Right renal pelvis (tissue), 4 donors: ENCODE data around the gene NEMF. TPM values are rescaled to one million over a fixed set of nuclear protein-coding genes. Genes with fewer than 3 reads are reported as not detected.
A peak's percentile ranks its signal among the peaks of the same experiment; 100 is the strongest.
"Not testable (repeated sequence)": the region's sequence is repeated elsewhere in the genome, so short reads cannot be mapped to it uniquely, and the experiment has no call there.

Source experiments
- DNase-seq, 4 donors: peaks; one replicate each; pipeline ENCODE4 v3.0.0-alpha.2; 2013; ENCODE audit warnings: low read depth in 4 of 4, low spot score in 3 of 4, missing footprints in 1 of 4
- polyA plus RNA-seq, 4 donors: library from polyadenylated mRNA; unstranded; fragments of 120-200 nt; gene quantifications; one replicate each; pipeline ENCODE4 v1.2.1, GENCODE V29; 2013; ENCODE audit not compliant: insufficient read length in 4 of 4

The NEMF gene, protein sequence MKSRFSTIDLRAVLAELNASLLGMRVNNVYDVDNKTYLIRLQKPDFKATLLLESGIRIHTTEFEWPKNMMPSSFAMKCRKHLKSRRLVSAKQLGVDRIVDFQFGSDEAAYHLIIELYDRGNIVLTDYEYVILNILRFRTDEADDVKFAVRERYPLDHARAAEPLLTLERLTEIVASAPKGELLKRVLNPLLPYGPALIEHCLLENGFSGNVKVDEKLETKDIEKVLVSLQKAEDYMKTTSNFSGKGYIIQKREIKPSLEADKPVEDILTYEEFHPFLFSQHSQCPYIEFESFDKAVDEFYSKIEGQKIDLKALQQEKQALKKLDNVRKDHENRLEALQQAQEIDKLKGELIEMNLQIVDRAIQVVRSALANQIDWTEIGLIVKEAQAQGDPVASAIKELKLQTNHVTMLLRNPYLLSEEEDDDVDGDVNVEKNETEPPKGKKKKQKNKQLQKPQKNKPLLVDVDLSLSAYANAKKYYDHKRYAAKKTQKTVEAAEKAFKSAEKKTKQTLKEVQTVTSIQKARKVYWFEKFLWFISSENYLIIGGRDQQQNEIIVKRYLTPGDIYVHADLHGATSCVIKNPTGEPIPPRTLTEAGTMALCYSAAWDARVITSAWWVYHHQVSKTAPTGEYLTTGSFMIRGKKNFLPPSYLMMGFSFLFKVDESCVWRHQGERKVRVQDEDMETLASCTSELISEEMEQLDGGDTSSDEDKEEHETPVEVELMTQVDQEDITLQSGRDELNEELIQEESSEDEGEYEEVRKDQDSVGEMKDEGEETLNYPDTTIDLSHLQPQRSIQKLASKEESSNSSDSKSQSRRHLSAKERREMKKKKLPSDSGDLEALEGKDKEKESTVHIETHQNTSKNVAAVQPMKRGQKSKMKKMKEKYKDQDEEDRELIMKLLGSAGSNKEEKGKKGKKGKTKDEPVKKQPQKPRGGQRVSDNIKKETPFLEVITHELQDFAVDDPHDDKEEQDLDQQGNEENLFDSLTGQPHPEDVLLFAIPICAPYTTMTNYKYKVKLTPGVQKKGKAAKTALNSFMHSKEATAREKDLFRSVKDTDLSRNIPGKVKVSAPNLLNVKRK
- polyA plus RNA-seq, result 10 to 100 TPM; 75.0 to 92.2 (median 84.3) TPM

DNA sequence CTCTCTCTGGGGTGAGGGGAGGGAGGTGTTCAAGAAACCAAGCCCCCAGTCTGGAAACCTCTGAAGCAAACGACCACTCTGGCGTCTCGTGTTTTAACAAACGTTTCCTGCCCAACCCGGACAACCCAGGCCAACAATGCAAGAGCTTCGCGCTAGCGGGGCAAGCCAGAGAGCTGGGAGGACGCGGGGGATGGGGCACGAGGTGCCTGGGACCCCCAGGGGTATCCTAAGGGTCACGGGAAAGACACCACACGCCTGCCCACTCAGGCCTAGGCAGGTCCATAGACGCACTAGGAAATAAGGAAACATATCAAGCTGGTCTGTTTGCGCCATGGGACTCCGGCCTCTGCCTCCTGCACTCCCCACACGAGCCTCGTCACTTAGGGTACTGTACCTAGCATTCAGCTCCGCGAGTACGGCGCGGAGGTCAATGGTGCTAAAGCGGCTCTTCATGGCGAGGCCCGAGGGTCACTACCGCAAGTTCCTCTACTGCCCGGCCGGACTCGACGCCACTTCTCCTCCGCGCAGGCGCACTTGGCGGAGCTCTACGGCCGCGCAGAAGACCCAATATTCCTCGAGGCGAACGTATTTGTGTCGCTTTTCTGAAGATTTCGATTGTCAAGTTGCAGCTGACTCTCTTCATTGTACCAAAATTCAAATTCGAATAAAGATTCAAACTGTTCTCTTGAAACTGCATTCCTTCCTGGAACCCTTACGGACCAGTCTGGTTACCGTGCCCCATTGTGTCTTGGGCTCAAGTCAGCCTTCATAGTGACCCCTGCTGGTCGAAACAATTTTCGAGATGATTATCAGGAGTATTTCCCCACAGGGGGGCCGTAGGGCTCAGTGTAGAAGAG lies at the start of gene NEMF:
NEMF (minus strand) TSS at position 488 of the 857 bp plus-strand sequence; CDS start at position 453, 35 bp downstream.
- DNase-seq, result peak; percentile 93 to 98 (median 94)

DNA sequence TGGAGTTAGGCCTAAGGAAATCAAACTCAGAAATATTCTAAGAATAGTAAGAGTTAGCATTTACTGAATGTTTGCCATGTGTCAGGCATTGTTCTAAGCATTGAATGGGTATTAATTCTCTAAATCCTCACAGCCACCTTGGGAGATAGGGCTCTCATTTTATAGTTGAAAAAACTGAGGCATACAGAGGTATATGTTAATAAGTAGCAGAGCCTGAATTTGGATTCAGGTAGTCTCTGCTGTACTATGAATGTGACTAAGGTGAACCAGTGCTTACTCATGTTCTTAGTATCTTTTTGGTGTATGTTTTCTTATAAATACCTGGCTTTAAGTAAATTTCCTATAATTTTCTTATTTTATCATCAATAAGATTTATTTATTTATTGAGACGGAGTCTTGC lies 48.4 kb upstream of the NEMF start:
- no peak for DNase-seq

DNA sequence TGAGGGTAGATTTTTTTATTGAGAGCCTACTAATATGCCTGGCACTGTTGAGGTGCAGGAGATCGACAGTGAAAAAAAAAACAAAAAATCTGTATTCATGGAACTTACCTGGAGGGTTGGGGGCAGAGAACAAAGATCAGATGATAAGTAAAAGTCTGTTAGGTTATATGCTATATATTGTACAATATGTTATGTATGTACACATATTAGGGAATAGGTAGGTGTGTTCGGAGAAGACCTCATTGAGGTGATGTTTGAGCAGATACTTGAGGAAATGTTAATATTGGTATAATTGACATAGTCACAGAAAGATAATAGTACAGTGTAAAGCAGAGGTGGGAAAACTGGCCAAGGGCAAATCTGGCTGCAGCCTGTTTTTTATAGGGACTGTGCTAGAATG lies 45.9 kb upstream of the NEMF start:
- DNase-seq, result no peak

DNA sequence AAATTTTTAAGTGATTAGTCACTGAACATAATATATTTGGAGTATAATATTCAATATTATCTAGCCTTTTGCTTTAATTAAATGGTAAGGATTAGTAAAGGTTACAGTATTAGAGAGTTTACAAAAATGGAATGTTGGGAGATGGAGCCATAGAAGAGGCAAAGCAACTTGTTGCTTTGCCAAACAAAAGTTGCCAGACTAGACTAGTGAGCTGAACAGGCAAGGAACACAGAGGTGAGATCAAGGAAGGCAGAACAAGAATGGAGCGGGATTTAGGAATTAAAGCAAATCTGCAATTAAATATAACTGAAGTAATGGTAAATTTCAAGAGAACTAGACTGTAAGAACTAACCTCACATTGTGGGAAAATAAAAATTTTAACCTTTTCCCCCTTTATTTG lies 45.4 kb upstream of the NEMF start:
- no peak for DNase-seq

GRCh38 chr14:49897414-49897813 lies 44.8 kb upstream of the NEMF start:
- DNase-seq, result no peak

DNA sequence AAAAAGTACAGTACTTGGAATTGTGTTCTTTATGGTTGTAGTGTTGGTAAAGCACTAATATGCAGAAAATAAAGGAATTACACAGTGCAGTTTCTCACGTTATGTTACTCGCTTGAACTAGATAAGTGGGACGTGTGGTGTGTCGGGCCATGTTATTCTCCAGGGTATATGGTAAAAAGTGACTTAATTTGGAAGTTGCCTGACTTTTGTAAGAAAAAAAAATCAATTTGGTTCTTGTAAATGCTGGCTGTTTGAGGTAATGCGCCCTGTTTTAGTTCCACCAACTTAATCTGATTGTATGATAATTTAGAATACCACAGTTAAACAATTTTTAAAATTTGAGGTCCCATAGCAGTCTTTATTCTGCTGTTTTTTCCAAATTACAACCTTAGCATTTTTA lies 44.4 kb upstream of the NEMF start:
- no peak for DNase-seq

- DNase-seq, result not testable (repeated sequence)
These were observed 43.7 kb upstream of the NEMF start for GRCh38 chr14:49896272-49896671.

DNA sequence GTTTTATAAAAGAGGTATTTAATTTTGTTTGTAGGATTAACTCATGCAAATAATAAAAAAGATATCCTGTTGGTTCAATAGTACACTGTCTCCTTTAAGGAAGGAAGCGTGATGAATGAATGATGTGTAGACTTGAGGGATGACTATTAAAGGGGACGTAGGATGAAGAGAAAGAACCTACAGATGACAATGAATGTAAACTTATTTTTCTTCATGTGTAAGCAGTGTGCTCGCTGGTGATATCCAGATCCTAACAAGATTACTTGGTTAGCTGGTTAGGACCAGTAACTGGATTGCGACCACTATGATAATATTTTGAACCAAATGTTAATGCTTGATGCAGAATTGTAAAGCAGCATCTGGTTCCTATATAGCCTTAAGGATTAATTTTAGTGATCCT lies 42.9 kb upstream of the NEMF start:
- DNase-seq, result no peak

DNA sequence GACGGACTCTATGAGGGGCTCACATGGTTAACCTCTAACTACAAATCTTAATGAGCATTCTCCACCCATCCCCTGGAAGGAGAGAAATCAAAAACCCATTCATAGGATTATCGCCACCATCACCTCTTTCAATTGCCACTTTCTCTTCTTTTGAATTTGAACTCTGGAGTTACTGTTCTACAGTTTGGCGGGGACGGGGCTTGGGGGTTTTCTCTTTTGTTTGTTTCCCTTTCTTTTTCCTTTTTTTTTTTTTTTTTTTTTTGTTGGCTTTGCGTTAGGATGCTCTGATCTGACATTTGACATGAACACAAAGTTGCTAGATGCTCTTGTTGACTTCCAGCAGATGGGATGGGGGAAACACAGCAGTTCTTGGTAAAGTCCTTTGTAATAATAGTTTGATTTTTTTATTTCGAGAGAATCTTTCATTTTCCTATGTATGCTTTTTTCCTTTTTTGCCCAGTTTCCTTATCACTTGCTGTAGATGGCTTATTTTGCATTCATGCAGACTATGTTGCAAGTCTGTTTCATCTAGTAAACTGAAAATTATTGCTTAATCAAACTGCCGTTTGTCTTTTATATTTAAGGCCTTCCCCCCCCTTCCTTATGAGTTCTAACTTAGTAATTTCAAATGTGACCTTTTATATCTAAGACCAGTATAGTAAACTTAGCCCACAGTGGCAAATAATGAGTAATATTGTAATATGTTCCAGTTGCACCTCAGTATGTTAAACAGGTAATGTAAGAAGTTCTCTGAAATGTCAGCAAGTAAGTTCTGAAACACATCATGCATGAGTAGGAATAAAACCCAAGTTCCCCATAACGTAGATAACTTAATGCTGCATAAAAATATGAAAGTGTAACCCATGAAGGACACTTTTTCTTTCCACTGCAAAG lies 41.9 kb upstream of the NEMF start:
- not testable (repeated sequence) for DNase-seq

DNA sequence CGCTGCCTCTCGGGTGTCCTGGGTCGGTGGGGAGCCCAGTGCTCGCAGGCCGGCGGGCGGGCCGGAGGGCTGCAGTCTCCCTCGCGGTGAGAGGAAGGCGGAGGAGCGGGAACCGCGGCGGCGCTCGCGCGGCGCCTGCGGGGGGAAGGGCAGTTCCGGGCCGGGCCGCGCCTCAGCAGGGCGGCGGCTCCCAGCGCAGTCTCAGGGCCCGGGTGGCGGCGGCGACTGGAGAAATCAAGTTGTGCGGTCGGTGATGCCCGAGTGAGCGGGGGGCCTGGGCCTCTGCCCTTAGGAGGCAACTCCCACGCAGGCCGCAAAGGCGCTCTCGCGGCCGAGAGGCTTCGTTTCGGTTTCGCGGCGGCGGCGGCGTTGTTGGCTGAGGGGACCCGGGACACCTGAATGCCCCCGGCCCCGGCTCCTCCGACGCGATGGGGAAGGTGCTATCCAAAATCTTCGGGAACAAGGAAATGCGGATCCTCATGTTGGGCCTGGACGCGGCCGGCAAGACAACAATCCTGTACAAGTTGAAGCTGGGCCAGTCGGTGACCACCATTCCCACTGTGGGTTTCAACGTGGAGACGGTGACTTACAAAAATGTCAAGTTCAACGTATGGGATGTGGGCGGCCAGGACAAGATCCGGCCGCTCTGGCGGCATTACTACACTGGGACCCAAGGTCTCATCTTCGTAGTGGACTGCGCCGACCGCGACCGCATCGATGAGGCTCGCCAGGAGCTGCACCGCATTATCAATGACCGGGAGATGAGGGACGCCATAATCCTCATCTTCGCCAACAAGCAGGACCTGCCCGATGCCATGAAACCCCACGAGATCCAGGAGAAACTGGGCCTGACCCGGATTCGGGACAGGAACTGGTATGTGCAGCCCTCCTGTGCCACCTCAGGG lies 41.0 kb upstream of the NEMF start:
- no peak for DNase-seq

GRCh38 chr14:49892636-49893308 lies 40.2 kb upstream of the NEMF start, which contains the start of gene ARF6:
Gene ARF6, plus strand, starts transcription at chr14:49893082. Its CDS starts 655 bp downstream, at chr14:49893737.
- DNase-seq, result peak; percentile 91 to 96 (median 94)

DNA sequence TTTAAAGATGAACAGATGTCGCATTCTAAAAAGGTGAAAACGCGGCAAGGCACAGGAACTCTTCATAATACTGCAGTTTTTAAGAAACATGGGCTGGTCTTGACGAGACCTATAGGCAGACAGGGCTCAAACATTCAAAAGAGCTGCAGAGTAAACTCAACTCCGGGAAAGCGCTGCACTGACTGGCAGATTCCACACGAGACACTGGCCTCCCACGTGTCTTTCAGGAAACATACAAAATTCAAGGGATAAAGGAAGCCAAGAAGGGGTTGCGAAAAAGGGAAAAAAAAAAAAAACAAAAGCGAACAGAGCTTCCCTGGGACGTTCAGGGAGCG lies 39.7 kb upstream of the NEMF start:
- DNase-seq, result peak in 2 of 4 donors; percentile 67 to 83

DNA sequence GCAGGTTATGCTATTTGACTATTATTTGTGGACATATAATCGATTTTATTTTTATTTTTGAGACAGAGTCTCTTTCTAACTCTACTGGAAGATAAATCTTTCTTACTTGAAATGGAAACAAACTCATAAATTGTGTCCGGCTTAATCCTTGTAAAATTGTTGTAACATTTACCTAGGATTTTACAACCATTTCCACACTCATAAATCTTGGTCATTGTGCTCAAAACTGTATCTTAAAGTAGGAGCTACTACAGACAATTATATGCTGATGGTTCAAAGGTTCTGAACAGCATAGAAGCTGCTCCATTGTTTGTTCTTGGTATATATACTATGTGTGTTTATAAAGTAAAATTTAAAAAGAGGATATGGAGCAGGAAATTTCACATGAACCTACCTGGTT lies 35.7 kb upstream of the NEMF start:
- DNase-seq, result no peak

DNA sequence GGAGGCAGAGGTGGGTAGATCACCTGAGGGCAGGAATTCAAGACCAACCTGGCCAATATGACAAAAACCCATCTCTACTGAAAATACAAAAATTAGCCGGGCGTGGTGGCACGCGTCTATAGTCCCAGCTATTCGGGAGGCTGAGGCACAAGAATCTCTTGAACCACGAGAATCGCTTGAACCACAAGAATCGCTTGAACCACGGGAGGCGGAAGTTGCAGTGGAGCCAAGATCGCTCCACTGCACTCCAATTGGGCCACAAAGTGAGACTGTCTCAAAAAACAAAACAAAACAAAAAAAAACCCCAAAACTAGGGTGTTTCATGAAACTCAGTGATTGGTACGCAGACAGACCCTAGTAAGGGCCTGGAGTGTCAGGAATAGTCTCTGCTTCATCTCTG lies 33.9 kb upstream of the NEMF start:
- no peak for DNase-seq

- DNase-seq, result no peak
These were observed 30.5 kb upstream of the NEMF start for GRCh38 chr14:49882826-49883694.

DNA sequence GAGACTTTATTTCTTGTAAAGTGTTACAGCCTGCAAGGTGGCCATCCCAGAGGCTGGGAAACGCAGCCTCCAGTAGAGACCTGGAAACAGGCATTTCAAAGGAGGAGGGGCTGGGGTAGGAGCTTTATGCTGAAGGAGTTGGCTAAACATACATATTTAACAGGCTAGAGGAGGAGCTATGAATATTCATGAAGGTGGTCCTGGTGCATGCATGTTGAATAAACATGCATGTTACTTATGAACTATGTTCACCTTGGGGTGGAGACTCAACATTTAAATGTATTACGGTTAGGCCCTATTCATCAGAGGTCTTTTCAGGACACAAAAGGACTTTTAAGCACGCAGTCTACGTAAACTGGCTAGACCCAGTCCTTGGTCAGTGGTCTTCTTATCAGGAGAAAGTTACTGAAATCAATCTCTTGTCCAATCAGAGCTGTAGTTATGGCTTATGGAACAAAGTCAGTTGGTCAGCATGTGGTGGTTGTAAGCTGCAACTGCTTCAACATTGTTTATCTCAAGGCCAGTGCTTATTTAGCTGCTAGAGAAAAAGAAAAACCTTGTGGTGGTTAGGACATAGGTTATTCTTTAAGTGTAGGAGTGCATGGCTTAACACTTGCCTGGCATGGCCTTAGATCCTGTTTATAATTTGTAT lies 28.9 kb upstream of the NEMF start:
- no peak for DNase-seq
